DLD1 (cell line): ENCODE results near the gene PXMP2.
"Not testable (repeated sequence)": the region's sequence is repeated elsewhere in the genome, so short reads cannot be mapped to it uniquely, and the experiment has no call there.

ENCODE experiments used
- in situ Hi-C: cut with HindIII; loops from 2 replicates; pipeline ENCODE4 v1.10.0; 2017; ENCODE audit warnings: low sequenced_read_pairs

The PXMP2 gene

DNA sequence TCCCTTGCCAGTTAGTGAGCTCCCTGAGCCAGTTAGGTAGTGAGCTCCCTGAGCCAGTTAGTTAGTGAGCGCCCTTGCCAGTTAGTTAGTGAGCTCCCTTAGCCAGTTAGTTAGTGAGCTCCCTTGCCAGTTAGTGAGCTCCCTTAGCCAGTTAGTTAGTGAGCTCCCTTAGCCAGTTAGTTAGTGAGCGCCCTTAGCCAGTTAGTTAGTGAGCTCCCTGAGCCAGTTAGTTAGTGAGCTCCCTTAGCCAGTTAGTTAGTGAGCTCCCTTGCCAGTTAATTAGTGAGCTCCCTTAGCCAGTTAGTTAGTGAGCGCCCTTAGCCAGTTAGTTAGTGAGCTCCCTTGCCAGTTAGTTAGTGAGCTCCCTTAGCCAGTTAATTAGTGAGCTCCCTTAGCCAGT, 4.6 kb downstream of the PXMP2 start:
- in situ Hi-C loops, result not testable (repeated sequence)

GRCh38 chr12:132694888-132695287, 7.5 kb downstream of the PXMP2 start:
- in situ Hi-C loops, result not testable (repeated sequence)

DNA sequence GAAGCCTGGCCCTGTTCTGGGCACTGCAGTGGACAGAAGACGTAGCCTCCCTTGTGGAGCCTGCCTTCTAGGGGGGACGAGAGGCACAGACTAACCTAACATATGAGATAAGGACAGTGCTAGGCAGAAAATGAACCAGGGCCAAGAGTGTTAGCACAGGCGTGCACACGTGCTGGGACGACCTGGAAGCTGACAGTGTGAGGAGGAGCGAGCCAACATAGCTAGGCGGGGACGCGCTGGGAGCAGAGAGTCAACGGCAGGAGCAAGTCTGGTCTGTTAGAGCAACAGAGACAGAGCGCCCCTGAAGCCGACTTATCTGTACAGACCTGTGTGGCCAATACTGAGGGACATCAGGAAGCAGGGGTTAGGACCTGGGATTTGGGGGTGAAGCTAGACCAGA, 8.0 kb downstream of the PXMP2 start:
- in situ Hi-C loops, result no loop called here

- in situ Hi-C loops, result no loop called here
These were observed 11.0 kb downstream of the PXMP2 start for GRCh38 chr12:132698341-132698740.

DNA sequence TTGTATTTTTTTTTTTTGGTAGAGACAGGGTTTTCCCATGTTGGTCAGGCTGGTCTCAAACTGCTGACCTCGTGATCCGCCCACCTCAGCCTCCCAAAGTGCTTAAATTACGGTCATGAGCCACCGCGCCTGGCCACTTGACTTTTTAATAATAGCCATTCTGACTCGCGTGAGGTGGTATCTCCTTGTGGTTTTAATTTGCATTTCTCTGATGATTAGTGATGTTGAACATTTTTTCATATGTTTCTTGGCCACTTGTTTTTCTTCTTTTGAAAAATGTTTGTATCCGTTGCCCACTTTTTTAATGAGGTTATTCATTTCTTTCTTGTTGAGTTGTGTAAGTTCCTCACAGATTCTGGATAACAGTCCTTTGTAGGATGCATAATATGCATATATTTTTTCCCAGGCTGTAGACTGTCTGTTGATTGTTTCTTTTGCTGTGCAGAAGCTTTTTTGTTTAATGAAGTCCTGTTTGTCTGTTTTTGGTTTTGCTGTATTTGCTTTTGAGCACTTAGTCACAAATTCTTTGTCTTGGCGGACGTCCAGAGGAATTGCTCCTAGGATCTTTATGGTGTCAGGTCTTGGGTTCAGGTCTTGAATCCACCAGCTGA, 12.9 kb downstream of the PXMP2 start:
- in situ Hi-C loops, result no loop called here

- in situ Hi-C loops, result no loop called here
These were observed 15.3 kb downstream of the PXMP2 start for GRCh38 chr12:132702640-132703039.

DNA sequence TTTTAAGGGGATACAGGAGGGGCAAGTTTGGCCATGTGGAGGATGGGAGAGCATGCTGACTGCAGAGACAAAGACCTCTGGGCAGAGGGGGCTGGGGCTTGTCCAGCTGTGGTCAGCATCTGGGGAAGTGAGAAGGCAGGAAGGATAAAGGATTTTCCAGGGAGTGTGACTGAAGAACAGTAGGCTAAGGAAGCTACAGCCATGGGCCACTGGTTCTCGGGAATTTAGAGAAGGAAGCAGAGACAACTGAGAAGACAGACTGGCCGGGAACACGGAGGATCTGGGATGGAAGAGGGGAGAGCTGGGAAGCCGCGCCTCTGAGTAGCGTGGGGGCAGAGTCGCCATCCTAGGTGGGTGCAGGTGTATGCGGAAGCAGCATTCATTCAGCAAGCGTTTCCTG, 16.3 kb downstream of the PXMP2 start:
- in situ Hi-C loops, result no loop called here

GRCh38 chr12:132707241-132707640, 19.9 kb downstream of the PXMP2 start:
- in situ Hi-C loops, result no loop called here

DNA sequence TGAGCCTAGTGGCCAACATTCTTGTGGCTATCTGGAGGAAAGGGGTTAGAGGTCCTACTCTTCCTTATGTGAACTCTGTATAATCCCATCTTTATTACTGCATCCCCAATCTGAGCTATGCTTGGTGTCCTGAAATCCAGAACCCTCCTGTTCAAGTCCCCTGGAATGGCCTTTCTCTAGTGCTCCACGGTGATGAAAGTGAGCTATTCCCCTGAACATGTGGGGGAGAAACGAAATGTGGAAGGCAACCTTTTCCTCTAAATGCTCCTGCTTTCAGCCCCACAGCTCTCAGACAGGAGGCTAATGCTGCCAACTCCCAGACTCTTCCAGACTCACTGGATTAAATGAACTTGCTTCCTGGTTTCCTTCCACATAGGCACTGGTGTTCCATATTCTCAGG, 20.8 kb downstream of the PXMP2 start:
- in situ Hi-C loops, result no loop called here

- in situ Hi-C loops, result no loop called here
These were observed 22.6 kb downstream of the PXMP2 start for GRCh38 chr12:132710043-132710404.

- in situ Hi-C loops, result no loop called here
These were observed 23.2 kb downstream of the PXMP2 start, which contains the start of gene PGAM5 for GRCh38 chr12:132710405-132711079. Gene PGAM5 (plus strand): TSS chr12:132710842. CDS start chr12:132710877, 35 bp downstream.

GRCh38 chr12:132711080-132711843, 23.9 kb downstream of the PXMP2 start:
- in situ Hi-C loops, result no loop called here

DNA sequence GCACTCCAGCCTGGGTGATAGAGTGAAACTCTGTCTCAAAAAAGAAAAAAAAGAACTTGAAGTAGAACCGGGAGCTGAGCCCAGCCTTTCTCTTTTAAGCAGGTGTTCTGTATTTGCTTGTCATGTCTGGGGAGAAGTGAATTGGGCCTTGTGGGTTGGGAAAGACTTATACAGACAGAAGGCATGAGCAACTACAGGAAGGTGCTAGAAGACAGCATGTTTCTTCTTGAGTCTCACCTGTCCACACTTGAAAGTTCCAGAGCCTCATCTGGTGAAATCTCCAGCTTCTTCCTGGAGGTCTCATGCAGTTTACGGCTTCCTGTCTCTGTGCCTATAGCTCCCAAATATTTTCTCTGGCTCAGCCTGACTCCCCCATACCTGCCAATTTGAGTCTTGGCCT, 25.7 kb downstream of the PXMP2 start:
- in situ Hi-C loops, result no loop called here

DNA sequence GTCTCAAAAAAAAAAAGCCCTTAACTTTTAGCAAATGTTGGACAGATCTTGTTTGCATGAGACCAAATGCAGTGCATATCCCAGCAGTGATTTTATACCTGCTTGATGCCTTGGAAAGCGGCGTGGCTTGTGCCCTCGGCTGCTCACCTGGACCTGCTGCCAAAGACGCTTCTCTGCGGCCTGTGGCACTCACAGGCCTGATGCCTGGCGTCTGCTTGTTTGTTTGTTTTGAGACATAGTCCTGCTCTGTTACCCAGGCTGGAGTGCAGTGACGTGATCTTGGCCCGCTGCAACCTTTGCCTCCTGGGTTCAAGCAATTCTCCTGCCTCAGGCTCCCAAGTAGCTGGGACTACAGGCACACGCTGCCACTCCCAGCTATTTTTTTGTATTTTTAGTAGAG, 28.5 kb downstream of the PXMP2 start:
- in situ Hi-C loops, result no loop called here

DNA sequence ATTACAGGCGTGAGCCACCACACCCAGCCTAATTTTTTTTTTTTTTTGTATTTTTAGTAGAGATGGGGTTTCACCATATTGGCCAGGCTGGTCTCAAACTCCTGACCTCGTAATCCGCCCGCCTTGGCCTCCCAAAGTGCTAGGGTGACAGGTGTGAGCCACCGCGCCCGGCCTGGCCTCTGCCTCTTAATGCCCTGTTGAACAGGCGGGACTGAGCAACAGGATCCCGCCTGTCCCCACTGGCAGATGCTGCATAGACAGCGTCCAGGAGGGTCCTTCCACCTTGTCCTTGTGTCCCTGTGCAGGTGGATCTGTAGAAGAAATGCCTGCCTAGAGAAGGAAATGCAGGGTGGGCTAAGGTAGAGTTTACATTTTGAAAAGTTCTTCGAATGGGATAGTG, 29.0 kb downstream of the PXMP2 start:
- in situ Hi-C loops, result no loop called here

GRCh38 chr12:132717011-132717410, 29.6 kb downstream of the PXMP2 start:
- in situ Hi-C loops, result no loop called here

GRCh38 chr12:132717531-132718387, 30.4 kb downstream of the PXMP2 start:
- in situ Hi-C loops, result no loop called here

- in situ Hi-C loops, result no loop called here
These were observed 31.3 kb downstream of the PXMP2 start for GRCh38 chr12:132718644-132719043.

DNA sequence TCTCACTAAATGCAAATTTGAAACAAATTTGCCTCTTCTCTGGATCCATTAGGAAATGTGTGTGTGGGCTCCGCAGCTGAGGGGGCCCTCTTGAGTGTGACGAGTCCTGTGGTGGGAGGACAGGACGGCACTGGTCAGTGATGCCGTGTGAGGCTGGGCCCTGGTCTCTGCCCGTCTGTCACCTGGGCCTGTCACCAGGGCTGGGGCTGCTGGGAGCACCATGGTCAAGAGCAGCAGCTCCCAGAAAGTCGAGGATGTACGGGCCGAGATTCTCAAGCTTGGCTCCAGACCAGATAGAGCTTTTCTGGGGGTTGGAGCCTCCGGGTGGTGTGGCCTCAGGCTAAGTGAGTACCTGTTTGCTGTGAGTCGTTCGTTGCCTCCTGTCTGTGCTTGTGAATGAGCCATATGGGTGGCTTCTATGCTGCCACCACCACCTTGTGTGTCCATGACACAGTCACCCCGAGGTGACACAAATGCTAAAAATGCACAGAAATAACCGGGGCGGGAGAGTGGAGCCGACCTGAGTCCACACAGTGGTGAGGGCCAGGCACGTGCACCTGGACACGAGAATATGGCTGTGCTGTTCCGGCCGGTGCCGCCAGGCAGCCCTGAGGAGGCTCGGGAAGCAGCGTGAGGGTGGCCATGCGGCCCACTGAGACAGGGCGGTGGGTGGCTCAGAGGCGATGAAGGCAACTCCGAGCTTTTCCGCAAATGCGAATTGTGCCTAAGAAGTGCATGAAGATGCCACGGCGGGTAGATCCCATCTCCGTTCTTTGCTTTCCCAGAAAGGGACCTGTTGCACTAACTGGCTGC, 32.0 kb downstream of the PXMP2 start:
- in situ Hi-C loops, result no loop called here

- in situ Hi-C loops, result no loop called here
These were observed 32.6 kb downstream of the PXMP2 start for GRCh38 chr12:132719954-132720324.
